Measurements from ENCODE around the gene ACP1.

Gene ACP1

GRCh38 chr2:264493-265468 is at the start of gene ACP1:
ACP1 (plus strand) TSS chr2:264947; CDS start chr2:264965, 18 bp downstream.
- peak; percentile 88 to 94 for DNase-seq (ENCODE audit: low read depth in 1 of 2, low spot score in 1 of 2)

GRCh38 chr2:216068-216467 is 48.7 kb upstream of the ACP1 start:
- no peak for DNase-seq (ENCODE audit: low read depth in 1 of 2, low spot score in 1 of 2)

- no peak for DNase-seq (ENCODE audit: low read depth in 1 of 2, low spot score in 1 of 2)
These were observed 41.3 kb upstream of the ACP1 start for GRCh38 chr2:223451-223850.

- DNase-seq (ENCODE audit: low read depth in 1 of 2, low spot score in 1 of 2): no peak
These were observed 40.6 kb upstream of the ACP1 start for GRCh38 chr2:223971-224760.

DNA sequence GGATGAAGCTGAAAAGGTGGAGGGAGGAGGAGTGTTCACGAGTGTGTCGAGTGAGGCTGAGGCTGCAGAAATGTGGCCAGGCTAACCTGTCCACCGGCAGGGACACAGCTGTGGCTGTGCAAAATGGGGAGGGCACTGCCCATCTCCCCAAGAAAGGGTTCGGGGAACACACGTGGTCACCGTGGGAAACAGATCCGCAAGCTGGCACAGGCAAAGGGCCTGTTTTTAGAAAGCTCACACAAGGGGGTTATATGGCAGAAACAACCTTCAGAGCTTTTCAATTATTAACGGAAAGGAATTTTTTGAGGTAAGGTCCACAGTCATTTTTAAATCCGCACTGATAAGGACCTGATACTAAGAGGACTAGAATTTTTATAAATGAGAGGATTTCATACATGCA is 36.6 kb upstream of the ACP1 start:
- no peak for DNase-seq (ENCODE audit: low read depth in 1 of 2, low spot score in 1 of 2)

GRCh38 chr2:228518-229278 is 36.0 kb upstream of the ACP1 start:
- no peak for DNase-seq (ENCODE audit: low read depth in 1 of 2, low spot score in 1 of 2)

DNA sequence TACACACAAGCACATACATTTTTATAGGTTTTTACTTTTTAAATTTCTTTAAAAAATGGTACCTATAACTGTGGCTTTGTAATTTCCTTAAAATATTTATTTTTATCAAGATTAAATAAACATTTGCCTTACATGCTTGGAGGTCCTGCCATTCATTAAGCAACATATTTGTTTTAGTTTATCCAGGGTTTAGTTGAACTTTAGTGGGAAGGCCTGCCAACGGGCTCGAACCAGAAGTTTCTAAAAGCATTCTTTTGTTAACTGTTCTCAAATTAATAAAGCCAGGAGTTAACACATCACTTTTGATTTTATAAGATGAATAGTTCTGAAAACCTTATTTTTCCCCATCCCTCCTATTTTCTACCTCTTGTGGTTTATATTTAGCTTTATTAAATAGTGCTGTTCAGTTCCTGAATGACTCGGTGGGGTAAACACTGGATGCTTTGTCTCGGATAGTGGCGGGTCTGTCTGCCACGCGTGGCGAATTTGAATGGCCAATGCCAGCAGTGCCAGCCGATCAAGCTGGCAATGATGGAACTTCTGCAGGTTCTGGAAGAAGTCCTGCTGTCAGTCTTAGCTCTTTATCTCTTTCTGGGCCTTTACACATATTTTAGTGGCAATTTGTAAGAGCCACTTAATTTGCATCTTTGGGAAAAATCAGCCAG is 33.1 kb upstream of the ACP1 start:
- no peak for DNase-seq (ENCODE audit: low read depth in 1 of 2, low spot score in 1 of 2)

GRCh38 chr2:233030-233429 is 31.7 kb upstream of the ACP1 start:
- DNase-seq (ENCODE audit: low read depth in 1 of 2, low spot score in 1 of 2): no peak

GRCh38 chr2:234421-234820 is 30.3 kb upstream of the ACP1 start:
- DNase-seq (ENCODE audit: low read depth in 1 of 2, low spot score in 1 of 2): no peak

DNA sequence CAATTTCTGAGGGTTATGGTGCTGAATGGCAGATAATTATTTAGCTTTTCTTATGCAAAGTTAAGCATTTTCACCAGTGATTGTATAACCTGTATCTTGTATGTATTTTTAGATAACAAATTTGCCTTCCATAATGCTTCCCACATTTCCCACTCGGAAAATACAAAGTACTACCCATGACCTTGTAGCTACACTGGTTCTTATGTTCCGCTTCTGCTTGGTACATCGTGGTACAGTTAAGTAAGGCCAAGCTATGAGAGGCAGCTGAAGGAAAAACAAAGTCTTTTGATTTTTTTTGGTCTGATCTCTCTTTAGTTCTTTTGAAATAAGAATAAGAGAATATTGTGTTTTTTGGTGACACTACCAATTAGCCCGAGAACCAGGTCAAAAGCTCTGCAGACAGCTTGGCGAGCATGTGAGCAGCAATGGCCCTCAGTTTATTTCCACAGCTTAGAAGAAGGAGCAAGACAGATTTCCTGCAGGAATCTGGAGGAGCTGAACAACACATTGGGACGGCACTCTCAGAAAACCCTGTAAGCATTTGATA is 27.7 kb upstream of the ACP1 start:
- DNase-seq (ENCODE audit: low read depth in 1 of 2, low spot score in 1 of 2): no peak

GRCh38 chr2:237878-238277 is 26.9 kb upstream of the ACP1 start:
- no peak for DNase-seq (ENCODE audit: low read depth in 1 of 2, low spot score in 1 of 2)

GRCh38 chr2:238431-238830 is 26.3 kb upstream of the ACP1 start:
- no peak for DNase-seq (ENCODE audit: low read depth in 1 of 2, low spot score in 1 of 2)

- DNase-seq (ENCODE audit: low read depth in 1 of 2, low spot score in 1 of 2): no peak
These were observed 25.9 kb upstream of the ACP1 start for GRCh38 chr2:238869-239268.

DNA sequence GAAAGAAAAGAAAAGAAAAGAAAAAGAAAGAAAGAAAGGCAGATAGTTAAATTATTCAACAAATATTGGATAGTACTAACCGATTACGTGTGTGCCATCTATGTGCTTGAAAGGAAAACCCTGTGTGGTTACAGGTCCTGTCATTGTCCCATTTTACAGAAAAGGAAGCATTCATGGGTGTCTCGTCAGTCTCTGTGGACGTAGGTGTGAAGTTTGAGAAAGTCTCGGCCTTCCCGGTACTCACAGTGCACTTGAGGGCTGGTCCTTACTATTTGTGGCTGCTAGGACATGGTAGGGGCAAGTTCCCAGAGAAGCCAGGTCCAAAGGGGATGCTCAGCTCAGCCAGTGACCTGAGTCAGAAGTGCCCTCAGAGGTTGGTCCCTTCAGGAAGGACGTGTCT is 20.2 kb upstream of the ACP1 start:
- DNase-seq (ENCODE audit: low read depth in 1 of 2, low spot score in 1 of 2): no peak

- no peak for DNase-seq (ENCODE audit: low read depth in 1 of 2, low spot score in 1 of 2)
These were observed 18.1 kb upstream of the ACP1 start for GRCh38 chr2:246489-247144.

DNA sequence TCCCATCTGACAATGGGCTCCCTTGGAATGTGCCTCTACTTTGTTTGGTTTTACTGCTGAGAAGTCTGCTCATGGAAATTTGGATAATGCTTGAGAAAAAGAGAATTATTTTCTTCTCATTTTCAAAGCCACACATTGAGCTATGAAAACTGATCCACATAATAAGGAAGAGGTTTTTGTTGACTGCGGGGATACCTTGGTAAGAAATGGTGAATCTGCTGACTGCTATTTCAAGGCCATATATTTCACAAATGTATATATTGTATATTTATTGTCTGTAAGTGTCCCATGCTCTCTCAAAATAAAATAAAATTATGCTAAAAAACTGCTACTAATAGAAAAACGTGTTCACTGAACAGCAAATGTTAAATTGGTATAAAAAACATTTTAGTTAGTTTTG is 16.0 kb upstream of the ACP1 start:
- no peak for DNase-seq (ENCODE audit: low read depth in 1 of 2, low spot score in 1 of 2)

GRCh38 chr2:249538-250042 is 15.2 kb upstream of the ACP1 start:
- DNase-seq (ENCODE audit: low read depth in 1 of 2, low spot score in 1 of 2): no peak

DNA sequence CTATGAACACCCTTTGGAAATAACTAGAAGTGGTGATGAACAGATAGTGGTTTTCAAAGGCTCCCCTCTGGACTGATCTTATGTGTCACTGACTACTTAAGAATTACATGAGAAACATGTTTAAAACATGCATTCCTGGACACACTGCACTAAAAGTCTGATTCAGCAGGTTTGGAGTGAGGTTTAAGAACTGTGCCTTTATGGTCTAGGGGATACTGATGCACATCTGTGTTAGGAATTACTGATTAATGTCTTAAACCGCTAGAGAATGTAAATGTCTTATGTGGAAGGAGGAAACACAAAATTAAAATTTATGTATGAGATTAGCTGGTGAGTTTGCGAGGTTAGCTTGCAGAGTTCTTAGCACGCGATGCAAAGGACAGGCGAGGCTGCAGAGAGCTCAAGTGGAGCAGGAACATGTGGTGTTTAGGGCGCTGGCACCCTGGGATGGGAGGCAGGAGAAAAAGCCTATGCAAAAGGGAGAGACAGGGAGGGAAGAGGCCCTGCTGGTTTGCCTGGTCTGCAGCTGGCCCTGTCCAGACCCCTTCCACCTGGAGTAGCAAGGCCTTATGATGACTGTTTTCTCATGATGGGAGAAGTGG is 12.6 kb upstream of the ACP1 start:
- no peak for DNase-seq (ENCODE audit: low read depth in 1 of 2, low spot score in 1 of 2)

DNA sequence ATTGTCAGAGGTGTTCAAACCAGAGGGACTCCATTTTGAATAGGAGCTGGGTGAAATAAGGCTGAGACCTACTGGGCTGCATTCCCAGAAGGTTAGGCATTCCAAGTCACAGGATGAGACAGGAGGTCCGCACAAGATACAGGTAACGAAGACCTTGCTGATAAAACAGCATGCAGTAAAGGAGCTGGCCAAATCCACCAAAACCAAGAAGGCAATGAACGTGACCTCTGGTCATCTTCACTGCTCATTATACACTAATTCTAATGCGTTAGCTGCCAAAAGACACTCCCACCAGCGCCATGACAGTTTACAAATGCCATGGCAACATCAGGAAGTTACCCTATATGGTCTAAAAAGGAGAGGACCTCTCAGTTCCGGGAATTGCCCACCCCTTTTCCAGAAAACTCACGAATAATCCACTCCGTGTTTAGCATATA is 11.5 kb upstream of the ACP1 start:
- DNase-seq (ENCODE audit: low read depth in 1 of 2, low spot score in 1 of 2): no peak
